HG02798 (cell line): ENCODE data around the gene KIF3C.
"Not testable (repeated sequence)": the region's sequence is repeated elsewhere in the genome, so short reads cannot be mapped to it uniquely, and the experiment has no call there.

ENCODE experiments used
- ATAC-seq: cut with Tn5 transposase; IDR thresholded peaks from one replicate; pipeline ENCODE4 v1.9.1; 2021; ENCODE audit warnings: mild to moderate bottlenecking; ENCODE audit not compliant: unreplicated experiment, poor library complexity

The KIF3C gene

GRCh38 chr2:25966531-25967270, 15.6 kb downstream of the KIF3C start:
- ATAC-seq = no peak

- ATAC-seq = no peak
Observed at GRCh38 chr2:25964891-25965290, 17.4 kb downstream of the KIF3C start.

GRCh38 chr2:25960920-25961319, 21.4 kb downstream of the KIF3C start:
- ATAC-seq = no peak

- no peak for ATAC-seq
Observed at GRCh38 chr2:25960396-25960795, 21.9 kb downstream of the KIF3C start.

- not testable (repeated sequence) for ATAC-seq
Observed at GRCh38 chr2:25958611-25959010, 23.7 kb downstream of the KIF3C start.

- ATAC-seq = no peak
Observed at GRCh38 chr2:25957743-25958142, 24.6 kb downstream of the KIF3C start.

- ATAC-seq = no peak
Observed at GRCh38 chr2:25955869-25956535, 26.3 kb downstream of the KIF3C start.

- no peak for ATAC-seq
Observed at GRCh38 chr2:25955036-25955435, 27.3 kb downstream of the KIF3C start.

- ATAC-seq = no peak
Observed at GRCh38 chr2:25954199-25954752, 28.0 kb downstream of the KIF3C start.

- peak; percentile 61 for ATAC-seq
Observed at GRCh38 chr2:25951071-25951547, 31.2 kb downstream of the KIF3C start.

- ATAC-seq = no peak
Observed at GRCh38 chr2:25948437-25948836, 33.9 kb downstream of the KIF3C start.

GRCh38 chr2:25941042-25941441, 41.3 kb downstream of the KIF3C start:
- no peak for ATAC-seq

GRCh38 chr2:25939257-25939668, 43.0 kb downstream of the KIF3C start:
- ATAC-seq = no peak

GRCh38 chr2:25938345-25938744, 44.0 kb downstream of the KIF3C start:
- ATAC-seq = no peak

GRCh38 chr2:25936889-25937545, 45.3 kb downstream of the KIF3C start:
- no peak for ATAC-seq

GRCh38 chr2:25933622-25934021, 48.7 kb downstream of the KIF3C start:
- no peak for ATAC-seq

- ATAC-seq = no peak
Observed at GRCh38 chr2:25929789-25930473, 52.4 kb downstream of the KIF3C start.

GRCh38 chr2:25928668-25929067, 53.6 kb downstream of the KIF3C start:
- ATAC-seq = no peak

- no peak for ATAC-seq
Observed at GRCh38 chr2:25926984-25927756, 55.1 kb downstream of the KIF3C start.

GRCh38 chr2:25922501-25922900, 59.8 kb downstream of the KIF3C start:
- ATAC-seq = no peak
